K562 treated with DMSO at 1 percent for 4 hours (cell line): ENCODE results near the gene GNB3. TPM values are rescaled to one million over a fixed set of nuclear protein-coding genes. Genes with fewer than 3 reads are reported as not detected.

ENCODE experiments used
- total RNA-seq: library from RNA; unstranded; fragments of 300-600 nt; gene quantifications from 2 replicates; pipeline ENCODE4 v1.2.3, GENCODE V29; 2022; ENCODE audit not compliant: insufficient read depth

GNB3 gene
- 3.6 and 4.6 TPM in 2 replicates for total RNA-seq

DNA sequence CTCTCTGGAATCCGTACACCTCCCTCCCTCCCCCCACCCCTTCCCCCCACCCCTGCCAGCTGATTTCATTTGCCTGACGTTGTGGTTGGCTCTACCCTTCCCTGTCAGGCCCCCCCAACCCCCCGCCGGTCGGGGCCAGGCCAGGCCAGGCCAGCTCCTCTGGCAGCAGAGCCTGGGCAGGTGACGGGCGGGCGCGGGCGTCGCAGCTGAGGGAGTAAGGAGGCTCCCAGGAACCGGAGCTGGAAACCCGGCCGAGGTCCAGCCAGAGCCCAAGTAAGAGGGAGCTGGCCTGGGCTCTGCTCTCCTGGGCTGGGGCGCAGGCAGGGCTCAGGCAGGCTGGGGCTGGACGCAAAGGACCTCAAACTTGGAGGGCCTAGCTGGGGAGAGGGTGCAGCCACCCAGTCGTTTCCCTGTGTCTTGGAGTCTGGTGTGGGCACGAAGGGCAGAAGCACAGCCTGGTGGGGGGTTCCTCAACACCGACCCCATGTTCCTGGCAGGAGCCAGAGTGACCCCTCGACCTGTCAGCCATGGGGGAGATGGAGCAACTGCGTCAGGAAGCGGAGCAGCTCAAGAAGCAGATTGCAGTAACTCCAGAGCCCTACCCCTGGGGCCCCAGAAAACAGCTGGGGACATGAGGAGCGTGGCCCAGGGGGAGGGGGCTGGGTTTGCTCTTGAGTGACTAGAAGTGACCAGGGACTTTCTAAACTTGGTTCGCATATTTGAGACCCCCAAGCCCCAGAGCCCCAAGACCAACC, at the start of gene GNB3:
TSS of gene GNB3 (plus strand) at position 165 of the 755 bp plus-strand sequence. CDS start at position 528, 363 bp downstream.

DNA sequence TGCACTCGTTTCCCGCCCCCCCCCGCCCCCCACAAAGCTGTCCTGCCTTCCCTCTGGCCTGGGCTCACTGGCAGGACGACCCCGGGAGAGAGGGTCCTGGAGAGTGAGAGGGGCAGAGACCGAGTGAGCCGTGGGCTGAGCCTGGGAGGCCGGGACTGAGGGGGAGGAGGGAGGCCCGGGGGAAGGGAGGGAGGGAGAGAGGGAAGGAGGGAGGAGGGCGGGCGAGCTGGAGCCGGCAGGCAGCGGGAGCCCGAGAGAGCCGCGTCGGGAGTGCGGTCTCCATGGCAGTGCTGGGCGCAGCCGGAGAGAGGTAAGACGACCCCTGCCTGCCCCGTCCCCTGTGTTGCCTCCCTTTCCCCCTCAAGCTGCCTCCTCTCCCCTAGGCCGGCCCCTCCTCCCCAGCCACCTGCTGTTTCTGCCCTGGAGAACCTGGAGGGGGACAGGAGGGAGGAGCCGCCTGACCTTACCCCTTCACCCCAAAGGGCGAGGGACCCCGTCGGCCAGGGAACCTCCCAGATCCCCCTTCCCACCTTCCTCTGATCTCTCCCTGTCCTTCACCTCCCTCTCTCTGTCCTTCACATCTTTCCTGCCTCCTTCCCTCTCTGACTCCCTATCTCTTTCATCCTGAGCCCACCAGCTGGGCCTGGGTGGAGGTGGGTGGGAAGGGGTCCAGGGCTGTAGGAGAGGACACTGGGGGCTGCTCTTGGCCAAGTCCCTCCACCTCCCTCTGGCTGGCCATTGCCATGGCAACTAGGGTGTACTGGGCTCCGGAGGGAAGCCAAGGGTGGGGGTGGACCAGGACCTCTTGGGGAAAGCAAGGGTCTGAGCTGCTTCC, 18.9 kb upstream of the GNB3 start, which contains the start of gene GPR162:
TSS of gene GPR162 (plus strand) at position 231 of the 835 bp plus-strand sequence. CDS start 2,078 bp downstream, outside the sequence.

DNA sequence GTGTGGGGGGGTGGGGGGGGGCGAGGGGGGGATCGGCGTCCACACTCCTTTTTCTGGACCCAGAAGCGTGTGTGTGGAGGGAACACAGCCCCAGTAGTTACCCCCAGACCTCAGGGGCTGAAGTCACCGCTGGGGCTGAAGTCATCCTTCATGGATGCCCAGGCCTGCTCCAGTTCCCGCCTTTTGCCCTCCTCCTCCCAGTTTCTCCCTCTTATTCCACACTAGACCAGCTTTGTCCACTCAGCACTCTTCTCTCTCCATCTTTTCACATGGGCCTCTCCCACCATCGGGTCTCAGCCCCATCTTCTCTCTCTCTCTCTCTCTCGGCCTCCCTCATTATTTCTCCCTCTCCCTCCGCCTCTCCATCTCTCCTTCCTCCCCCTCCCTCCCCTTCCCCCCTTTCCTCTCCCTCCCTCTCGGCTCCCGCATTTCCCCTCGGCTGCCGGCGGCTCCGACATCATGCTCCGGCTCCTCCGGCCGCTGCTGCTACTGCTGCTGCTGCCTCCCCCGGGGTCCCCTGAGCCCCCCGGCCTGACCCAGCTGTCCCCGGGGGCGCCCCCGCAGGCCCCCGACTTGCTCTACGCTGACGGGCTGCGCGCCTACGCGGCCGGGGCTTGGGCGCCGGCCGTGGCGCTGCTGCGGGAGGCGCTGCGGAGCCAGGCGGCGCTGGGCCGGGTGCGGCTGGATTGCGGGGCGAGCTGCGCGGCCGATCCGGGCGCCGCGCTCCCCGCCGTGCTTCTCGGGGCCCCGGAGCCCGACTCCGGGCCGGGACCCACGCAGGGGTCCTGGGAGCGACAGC, 12.5 kb upstream of the GNB3 start, which contains the start of gene P3H3:
TSS of gene P3H3 (plus strand) at position 426 of the 799 bp plus-strand sequence. CDS start at position 460, 34 bp downstream.

DNA sequence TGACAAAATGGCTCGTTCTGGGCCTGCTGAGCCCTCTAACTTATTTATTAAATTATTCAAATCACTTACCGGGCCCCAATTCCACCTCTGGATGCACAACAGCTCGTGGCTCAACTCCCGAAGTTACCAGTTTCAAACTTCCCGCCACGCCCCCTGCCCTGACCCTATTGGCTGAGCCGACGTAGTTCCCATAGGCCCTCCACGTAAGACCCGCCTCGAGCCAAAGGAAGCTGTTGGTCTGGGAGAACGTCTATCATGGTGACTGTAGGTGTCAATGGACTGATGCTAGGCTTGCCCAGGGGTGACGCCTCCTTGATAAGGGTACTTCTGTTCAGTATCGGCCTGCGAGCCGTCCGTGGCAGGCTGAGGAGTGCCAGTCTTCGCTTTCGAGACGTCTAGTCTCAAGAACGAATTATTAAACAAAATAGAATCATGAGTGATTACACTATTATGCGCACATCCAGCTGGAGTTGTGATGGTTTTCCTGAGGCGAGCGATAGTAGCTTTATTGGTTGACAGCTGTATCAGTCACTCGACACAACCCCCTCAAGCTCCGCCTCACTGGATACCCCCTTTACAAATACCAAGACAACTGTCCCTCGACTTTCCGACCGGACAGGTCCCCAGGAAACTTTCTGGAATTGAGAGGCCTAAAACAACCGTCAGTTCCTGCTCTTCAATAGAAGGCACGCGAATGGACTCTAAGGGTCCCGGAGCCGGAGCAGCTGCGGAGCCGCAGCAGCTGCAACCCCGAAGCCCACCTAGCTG, 10.6 kb downstream of the GNB3 start, which contains the start of gene CDCA3:
TSS of gene CDCA3 (minus strand) at position 134 of the 768 bp plus-strand sequence. CDS start 334 bp downstream, outside the sequence.

DNA sequence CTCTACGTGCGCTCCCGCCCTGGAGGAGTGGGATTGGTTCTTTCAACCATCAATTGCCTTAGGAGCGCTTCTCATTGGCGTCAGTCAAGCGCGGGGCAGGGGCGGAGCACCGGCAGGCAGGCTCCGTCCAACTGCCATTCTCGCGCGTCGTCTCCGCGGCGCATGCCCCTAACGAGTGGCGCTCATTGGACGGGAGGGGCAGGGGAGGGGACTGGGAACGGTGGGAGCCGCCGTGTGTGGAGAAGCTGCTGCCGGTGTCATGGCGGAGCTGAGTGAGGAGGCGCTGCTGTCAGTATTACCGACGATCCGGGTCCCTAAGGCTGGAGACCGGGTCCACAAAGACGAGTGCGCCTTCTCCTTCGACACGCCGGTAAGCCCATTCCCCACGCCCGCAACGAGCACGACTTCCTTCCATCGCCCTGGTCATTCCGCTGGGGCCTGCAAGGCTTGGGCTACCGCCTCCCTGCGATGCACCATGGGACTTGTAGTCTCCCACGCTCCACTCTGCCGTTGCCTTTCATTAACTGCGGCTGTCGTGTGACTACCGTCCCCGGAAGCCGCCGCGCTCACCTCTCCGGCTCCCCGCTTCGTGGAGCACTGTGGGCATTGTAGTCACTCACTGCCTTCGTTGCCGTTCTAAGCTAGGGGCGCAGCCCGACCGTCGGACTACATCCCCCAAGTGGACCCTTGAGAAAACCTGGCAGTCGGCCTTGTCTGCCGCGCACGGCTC, 11.4 kb downstream of the GNB3 start, which contains the start of gene USP5:
TSS of gene USP5 (plus strand) at position 230 of the 730 bp plus-strand sequence. CDS start at position 260, 30 bp downstream.

GRCh38 chr12:6867413-6868210, 26.9 kb downstream of the GNB3 start, which contains the start of gene TPI1:
Gene TPI1, plus strand, starts transcription at chr12:6867531. Its CDS starts 36 bp downstream, at chr12:6867567.

DNA sequence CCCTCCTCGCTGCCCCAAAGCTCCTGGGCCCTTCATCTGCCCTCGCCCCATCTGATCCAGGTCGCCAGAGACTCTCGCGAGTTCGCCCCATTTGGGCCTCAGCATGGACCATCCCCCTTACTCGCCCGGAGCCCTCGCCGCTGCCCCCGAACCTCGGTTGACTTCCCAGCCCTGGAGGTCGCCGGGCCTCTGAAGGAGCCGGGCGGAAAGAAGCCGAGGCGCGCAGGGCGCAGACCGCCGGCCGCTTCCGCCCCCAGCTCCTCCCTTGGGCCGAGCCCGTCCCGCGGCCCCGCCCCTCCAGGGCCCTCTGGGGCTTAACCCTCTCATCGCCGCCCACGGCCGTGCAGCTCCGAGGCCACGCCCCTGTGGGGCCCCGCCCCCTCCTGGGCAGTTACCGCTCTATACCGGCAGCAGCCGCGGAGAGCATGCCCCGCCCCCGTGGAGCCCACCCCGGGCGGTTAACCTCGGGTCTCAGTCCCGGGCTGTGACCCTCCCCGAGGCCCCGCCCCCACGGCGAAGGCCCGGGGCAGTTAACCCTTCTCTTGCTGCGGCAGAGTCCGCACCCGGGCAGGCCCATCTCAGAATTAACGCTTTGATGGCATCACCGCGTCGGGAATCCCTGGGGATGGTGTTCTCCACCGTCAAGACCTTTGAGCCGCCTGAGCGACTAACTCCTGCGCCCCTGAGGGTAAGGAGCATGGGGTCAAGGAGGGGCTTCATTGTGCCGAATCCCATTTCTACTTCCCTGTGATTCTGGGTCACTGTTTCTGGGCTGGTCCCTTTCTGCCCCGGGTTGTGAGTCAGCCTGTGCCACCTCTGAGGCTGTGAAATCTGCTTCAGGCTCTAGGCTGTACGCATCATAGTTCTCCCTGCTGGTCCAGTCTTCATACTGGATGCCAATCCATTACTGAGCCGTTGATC, 32.6 kb downstream of the GNB3 start, which contains the start of gene SPSB2:
TSS of gene SPSB2 (minus strand) at position 210 of the 921 bp plus-strand sequence. CDS start 402 bp downstream, outside the sequence.

Other genes starting within 250 kb of the GNB3 start
- 215 and 222 TPM in 2 replicates for gene CHD4, start 233.5 kb upstream of the GNB3 start, total RNA-seq
- 3.5 and 4.3 TPM in 2 replicates for gene LPAR5, start 205.0 kb upstream of the GNB3 start, total RNA-seq
- 6.0 and 7.1 TPM in 2 replicates for gene ACRBP, start 193.5 kb upstream of the GNB3 start, total RNA-seq
- gene ING4, start 177.8 kb upstream of the GNB3 start, total RNA-seq: 26.4 and 28.2 TPM in 2 replicates
- 25.5 and 32.4 TPM in 2 replicates for gene ZNF384, start 151.6 kb upstream of the GNB3 start, total RNA-seq
- gene PIANP, start 140.1 kb upstream of the GNB3 start, total RNA-seq: not detected in 2 replicates
- 33.5 and 37.2 TPM in 2 replicates for gene COPS7A, start 116.9 kb upstream of the GNB3 start, total RNA-seq
- gene MLF2, start 87.8 kb upstream of the GNB3 start, total RNA-seq: 148 and 156 TPM in 2 replicates
- gene PTMS, start 74.6 kb upstream of the GNB3 start, total RNA-seq: 322 and 327 TPM in 2 replicates
- 2.2 and 2.8 TPM in 2 replicates for gene LAG3, start 68.4 kb upstream of the GNB3 start, total RNA-seq
- gene CD4, start 51.4 kb upstream of the GNB3 start, total RNA-seq: not detected in 2 replicates
- 1.8 and 3.1 TPM in 2 replicates for gene GPR162, start 19.1 kb upstream of the GNB3 start, total RNA-seq
- 11.9 and 14.1 TPM in 2 replicates for gene P3H3, start 12.5 kb upstream of the GNB3 start, total RNA-seq
- 20.1 and 29.7 TPM in 2 replicates for gene CDCA3, start 10.4 kb downstream of the GNB3 start, total RNA-seq
- gene USP5, start 11.2 kb downstream of the GNB3 start, total RNA-seq: 50.5 and 51.1 TPM in 2 replicates
- 475 and 496 TPM in 2 replicates for gene TPI1, start 26.6 kb downstream of the GNB3 start, total RNA-seq
- gene SPSB2, start 32.4 kb downstream of the GNB3 start, total RNA-seq: 2.5 and 5.2 TPM in 2 replicates
- 4.7 and 5.7 TPM in 2 replicates for gene LRRC23, start 63.9 kb downstream of the GNB3 start, total RNA-seq
- gene ENO2, start 73.7 kb downstream of the GNB3 start, total RNA-seq: 33.9 and 35.4 TPM in 2 replicates
- 34.8 and 43.7 TPM in 2 replicates for gene ATN1, start 87.0 kb downstream of the GNB3 start, total RNA-seq
- gene RNU7-1, start 102.9 kb downstream of the GNB3 start, total RNA-seq: not detected in 2 replicates
- 524 and 553 TPM in 2 replicates for gene C12orf57, start 103.1 kb downstream of the GNB3 start, total RNA-seq
- 6.5 and 16.4 TPM in 2 replicates for gene PTPN6, start 110.4 kb downstream of the GNB3 start, total RNA-seq
- 297 and 310 TPM in 2 replicates for gene PHB2, start 129.7 kb downstream of the GNB3 start, total RNA-seq
- 7.9 and 15.0 TPM in 2 replicates for gene EMG1, start 130.0 kb downstream of the GNB3 start, total RNA-seq
- gene LPCAT3, start 177.6 kb downstream of the GNB3 start, total RNA-seq: 23.4 and 23.6 TPM in 2 replicates
- 0.81 and 1.7 TPM in 2 replicates for gene C1S, start 219.8 kb downstream of the GNB3 start, total RNA-seq